GM12865 (cell line): Measurements from ENCODE around the gene MFSD6.

Experiments used
- DNase-seq: peaks from one replicate; pipeline ENCODE4 v3.0.0; 2010; ENCODE audit warnings: low read depth
- H3K4me3 ChIP-seq: 2 replicates; pipeline ENCODE4 v1.5.1; 2011; ENCODE audit warnings: mild to moderate bottlenecking, low read depth, low read length, control low read depth
- TF ChIP-seq, protein P1 (sequence below): IDR thresholded peaks from 2 replicates; pipeline ENCODE4 v1.5.1; 2011; ENCODE audit warnings: low read length, control low read depth, low read depth, inconsistent platforms; ENCODE audit not compliant: insufficient read depth; ENCODE audit errors: missing control alignments

MFSD6 gene

DNA sequence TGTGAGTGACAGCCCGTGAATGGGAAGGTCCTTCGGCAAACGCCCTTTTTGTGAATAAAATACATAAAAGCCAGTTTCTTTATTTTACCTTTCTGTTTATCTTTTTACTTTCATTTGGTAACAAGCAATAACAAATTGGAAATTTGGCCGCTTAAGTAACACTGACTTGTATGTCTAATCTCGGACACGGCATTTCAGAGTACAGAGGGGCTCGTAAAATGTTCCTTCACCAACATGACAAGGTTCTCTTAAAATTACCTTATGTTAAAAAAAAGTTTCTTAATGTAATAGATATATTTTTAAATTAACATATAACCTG lies 126.9 kb downstream of the MFSD6 start:
- TF ChIP-seq, protein P1, sequence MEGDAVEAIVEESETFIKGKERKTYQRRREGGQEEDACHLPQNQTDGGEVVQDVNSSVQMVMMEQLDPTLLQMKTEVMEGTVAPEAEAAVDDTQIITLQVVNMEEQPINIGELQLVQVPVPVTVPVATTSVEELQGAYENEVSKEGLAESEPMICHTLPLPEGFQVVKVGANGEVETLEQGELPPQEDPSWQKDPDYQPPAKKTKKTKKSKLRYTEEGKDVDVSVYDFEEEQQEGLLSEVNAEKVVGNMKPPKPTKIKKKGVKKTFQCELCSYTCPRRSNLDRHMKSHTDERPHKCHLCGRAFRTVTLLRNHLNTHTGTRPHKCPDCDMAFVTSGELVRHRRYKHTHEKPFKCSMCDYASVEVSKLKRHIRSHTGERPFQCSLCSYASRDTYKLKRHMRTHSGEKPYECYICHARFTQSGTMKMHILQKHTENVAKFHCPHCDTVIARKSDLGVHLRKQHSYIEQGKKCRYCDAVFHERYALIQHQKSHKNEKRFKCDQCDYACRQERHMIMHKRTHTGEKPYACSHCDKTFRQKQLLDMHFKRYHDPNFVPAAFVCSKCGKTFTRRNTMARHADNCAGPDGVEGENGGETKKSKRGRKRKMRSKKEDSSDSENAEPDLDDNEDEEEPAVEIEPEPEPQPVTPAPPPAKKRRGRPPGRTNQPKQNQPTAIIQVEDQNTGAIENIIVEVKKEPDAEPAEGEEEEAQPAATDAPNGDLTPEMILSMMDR, result no peak
- peak overlapping the region; percentile 92 for H3K4me3 ChIP-seq
- no peak for DNase-seq

DNA sequence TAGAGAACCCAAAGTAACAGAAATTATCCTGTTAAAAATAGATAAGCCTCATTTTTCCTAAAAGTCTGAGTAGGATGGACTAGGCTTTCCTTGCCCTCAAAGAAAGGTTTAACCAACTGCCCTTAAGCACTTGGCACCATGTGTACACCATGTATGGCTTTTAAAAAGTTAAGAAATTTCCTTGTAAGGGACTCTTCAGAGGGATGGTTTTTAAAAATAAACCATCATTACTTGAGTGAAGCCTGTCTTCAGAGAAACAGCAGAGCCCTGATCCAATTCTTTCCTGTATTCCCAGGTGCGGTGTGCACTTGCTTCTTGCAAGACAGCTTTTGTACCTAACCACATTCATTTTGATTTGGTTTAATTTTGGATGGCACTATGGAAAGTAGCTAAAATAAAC lies 127.4 kb downstream of the MFSD6 start:
- TF ChIP-seq, protein P1, result no peak
- peak overlapping the region; percentile 92 for H3K4me3 ChIP-seq
- no peak for DNase-seq

DNA sequence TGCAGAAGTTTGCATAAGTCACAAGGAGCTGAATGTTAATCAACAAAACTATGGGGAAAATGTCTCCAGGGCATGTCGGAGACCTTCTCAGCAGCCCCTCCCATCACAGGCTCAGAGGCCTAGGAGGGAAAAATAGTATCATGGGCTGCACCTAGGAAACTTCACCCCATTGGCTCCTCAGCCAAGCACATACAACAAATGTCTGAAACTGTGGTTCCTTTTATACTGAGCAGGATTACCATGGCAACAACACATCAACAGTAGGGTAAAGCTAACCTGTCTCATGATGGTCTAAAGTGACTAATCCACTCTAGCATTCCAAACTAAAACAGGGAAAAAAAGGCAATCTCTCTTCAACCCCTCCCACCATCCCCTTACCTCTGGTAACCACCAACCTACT lies 129.6 kb downstream of the MFSD6 start:
- TF ChIP-seq, protein P1, result no peak
- H3K4me3 ChIP-seq, result no peak overlapping the region
- DNase-seq, result no peak

DNA sequence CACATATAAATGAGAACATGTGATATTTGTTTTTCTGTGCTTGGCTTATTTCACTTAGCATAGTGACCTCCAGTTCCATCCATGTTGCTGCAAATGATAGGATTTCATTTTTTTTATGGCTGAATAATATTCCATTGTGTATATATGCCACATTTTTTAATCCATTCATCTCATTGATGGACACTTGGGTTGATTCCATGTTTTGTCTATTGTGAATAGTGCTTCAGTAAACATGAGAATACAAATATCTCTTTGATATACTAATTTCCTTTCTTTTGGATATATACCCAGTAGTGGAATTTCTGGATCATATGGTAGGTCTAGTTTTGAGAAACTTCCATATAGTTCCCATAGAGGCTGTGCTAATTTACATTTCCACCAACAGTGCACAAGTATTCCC lies 130.0 kb downstream of the MFSD6 start:
- no peak overlapping the region for H3K4me3 ChIP-seq
- TF ChIP-seq, protein P1, result no peak
- no peak for DNase-seq

DNA sequence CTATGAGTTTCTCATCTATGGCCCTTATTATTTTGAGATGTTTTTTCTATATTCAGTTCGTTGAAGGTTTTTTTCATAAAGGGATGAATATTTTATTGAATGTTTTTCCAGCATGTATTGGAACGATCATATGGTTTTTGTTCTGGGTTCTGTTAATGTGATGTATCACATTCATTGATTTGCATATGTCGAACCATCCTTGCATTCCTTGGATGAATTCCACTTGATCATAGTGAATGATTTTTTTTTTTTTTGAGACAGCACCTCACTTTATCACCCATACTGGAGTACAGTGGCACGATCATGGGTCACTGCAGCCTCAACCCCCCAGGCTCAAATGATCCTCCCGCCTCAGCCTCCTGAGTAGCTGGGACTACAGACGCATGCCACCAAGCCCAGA lies 131.9 kb downstream of the MFSD6 start:
- no peak for DNase-seq
- no peak overlapping the region for H3K4me3 ChIP-seq
- TF ChIP-seq, protein P1, result no peak

DNA sequence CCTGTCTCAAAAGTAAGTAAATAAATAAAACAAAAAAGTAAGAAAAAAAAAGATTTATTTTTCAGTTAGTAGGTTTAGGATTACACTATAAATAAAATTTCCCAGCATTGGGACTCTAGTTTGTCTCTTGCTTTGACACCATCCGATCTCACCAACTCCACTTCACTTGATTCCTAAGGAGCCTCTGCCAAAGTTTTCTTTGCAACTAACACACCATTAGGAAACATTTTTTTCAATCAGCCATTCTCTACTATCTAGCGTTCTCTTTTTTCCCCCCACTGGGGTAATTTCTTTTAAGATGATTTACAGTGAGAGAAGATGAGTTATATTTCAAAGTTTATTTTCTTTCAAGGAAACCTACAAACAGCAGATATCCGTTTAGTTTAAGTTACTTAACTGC lies 136.9 kb downstream of the MFSD6 start:
- TF ChIP-seq, protein P1, result no peak

DNA sequence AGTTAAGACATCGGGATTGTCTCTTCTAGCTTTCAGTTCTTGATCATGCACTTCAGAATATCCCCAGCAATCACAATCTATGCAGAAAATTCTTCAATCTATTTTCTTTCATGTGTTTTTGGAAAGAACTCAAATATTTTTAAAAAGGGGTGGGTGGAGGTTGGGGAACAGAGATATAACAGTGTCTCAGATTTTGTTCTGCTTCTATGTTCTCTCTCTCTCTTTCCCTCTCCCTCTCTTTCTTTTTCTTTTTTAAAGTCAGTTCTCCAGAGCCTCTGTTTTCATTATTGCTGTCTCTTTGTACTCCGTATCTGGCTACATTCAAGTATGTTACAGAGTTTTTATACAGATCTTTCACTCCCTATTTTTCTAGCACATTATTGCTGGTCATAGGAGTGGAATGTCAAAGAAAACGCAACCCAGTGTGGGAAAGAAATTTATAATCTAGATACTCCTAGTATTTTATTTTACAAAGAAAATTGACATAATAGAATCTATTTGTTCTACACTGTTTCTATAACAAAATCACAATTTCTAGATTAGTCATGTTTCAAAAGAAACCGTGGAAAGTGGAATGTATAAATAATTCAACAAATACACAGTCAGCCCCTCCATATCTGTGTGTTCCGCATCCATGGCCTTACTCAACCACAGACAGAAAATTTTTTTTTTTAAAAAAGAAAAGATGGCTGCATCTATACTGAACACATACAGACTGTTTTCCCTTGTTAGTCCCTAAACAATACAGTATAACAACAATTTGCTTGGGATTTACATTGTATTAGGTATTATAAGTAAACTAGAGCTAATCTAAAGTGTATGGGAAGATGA lies 137.6 kb downstream of the MFSD6 start:
- H3K4me3 ChIP-seq, result no peak overlapping the region
- no peak for DNase-seq
- TF ChIP-seq, protein P1, result no peak

More for the DNA sequence above, 136.9 kb downstream of the MFSD6 start:
- DNase-seq, result no peak
- no peak overlapping the region for H3K4me3 ChIP-seq
